Common myeloid progenitor, CD34-positive (primary cell): ENCODE measurements around the gene FLT4.

ENCODE experiments used
- CTCF ChIA-PET: fragments of 350-600 bp; sonication (Branson Sonifier 250); formaldehyde crosslinking; loops from one replicate; lab custom pipeline; 2021; ENCODE audit warnings: antibody characterized with exemption; lab: Charles Lee
- POLR2A ChIA-PET: fragments of 350-600 bp; sonication (Branson Sonifier 250); formaldehyde crosslinking; loops from one replicate; lab custom pipeline; 2021; ENCODE audit warnings: antibody characterized with exemption; lab: Charles Lee
- DNase-seq, 3 donors: peaks; one replicate each; pipeline versions ENCODE4 v3.0.0 to v3.0.0-alpha.2; 2013
- H3K27ac ChIP-seq, 2 experiments: 1 replicate in 1 of 2; 2 replicates in 1 of 2; pipeline ENCODE4 v1.7.0; 2013; ENCODE audit warnings: inconsistent platforms in 2 of 2, low read length in 2 of 2, mild to moderate bottlenecking in 2 of 2, low read depth in 1 of 2, moderate library complexity in 1 of 2; ENCODE audit not compliant: severe bottlenecking in 2 of 2, insufficient read depth in 1 of 2, poor library complexity in 1 of 2
- H3K27me3 ChIP-seq, 5 experiments: replicated peaks in 2 of 5; 1 replicate in 3 of 5; 2 replicates in 2 of 5; pipeline versions ENCODE4 v1.6.1 to v1.7.0; 2013; ENCODE audit warnings: low read length in 4 of 5, mild to moderate bottlenecking in 2 of 5, moderate library complexity in 2 of 5, inconsistent platforms in 1 of 5; ENCODE audit not compliant: insufficient read depth in 5 of 5, control insufficient read depth in 4 of 5
- H3K36me3 ChIP-seq, 4 experiments: 1 replicate in 2 of 4; 2 replicates in 2 of 4; pipeline versions ENCODE4 v1.6.1 to v1.7.0; 2013; ENCODE audit warnings: low read length in 3 of 4, control low read depth in 1 of 4, mild to moderate bottlenecking in 1 of 4; ENCODE audit not compliant: control insufficient read depth in 4 of 4, insufficient read depth in 4 of 4
- H3K4me1 ChIP-seq, 4 experiments: 1 replicate in 3 of 4; 2 replicates in 1 of 4; pipeline versions ENCODE4 v1.6.1 to v1.7.1; 2013; ENCODE audit warnings: low read length in 3 of 4, mild to moderate bottlenecking in 3 of 4, control low read depth in 1 of 4, inconsistent platforms in 1 of 4, moderate library complexity in 1 of 4; ENCODE audit not compliant: control insufficient read depth in 4 of 4, insufficient read depth in 4 of 4; ENCODE audit errors: control extremely low read depth in 1 of 4
- H3K4me3 ChIP-seq, 7 experiments: 1 replicate in 4 of 7; 2 replicates in 3 of 7; pipeline versions ENCODE4 v1.5.1 to v1.7.0; 2013; ENCODE audit warnings: mild to moderate bottlenecking in 7 of 7, low read length in 6 of 7, moderate library complexity in 6 of 7, inconsistent platforms in 2 of 7, low read depth in 2 of 7, control low read depth in 1 of 7; ENCODE audit not compliant: insufficient read depth in 4 of 7, control insufficient read depth in 1 of 7; ENCODE audit errors: extremely low read depth in 1 of 7
- H3K9me3 ChIP-seq, 5 experiments: 1 replicate in 4 of 5; 2 replicates in 1 of 5; pipeline versions ENCODE4 v1.6.1 to v1.7.1; 2013; ENCODE audit warnings: low read length in 4 of 5, mild to moderate bottlenecking in 2 of 5, inconsistent platforms in 1 of 5, low read depth in 1 of 5, moderate library complexity in 1 of 5; ENCODE audit not compliant: control insufficient read depth in 4 of 5, insufficient read depth in 2 of 5; ENCODE audit errors: control extremely low read depth in 1 of 5
- WGBS: methylation state at CpG from one replicate; pipeline ENCODE4 v1.1.5; 2013; ENCODE audit not compliant: insufficient coverage; 5-methylcytosine and 5-hydroxymethylcytosine counted together

Gene FLT4

DNA sequence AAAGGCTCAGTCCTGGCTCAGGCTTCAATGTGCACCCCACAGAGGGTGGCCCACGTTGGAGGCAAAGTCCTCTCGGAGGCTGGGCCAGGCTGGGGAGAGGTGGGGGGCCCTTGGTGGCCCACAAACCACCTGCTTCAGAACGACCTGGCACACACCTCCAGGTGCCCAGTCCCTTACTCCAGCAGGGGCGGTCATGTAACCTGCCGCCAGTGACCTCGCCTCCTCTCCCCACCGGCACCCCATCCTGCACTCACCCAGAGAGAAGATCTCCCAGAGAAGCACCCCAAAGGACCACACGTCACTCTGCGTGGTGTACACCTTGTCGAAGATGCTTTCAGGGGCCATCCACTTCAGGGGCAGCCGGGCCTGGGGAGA is 35.6 kb downstream of the FLT4 start:
- Histone ChIP-seq H3K27ac (no peak overlapping the region), H3K9me3 (no peaks in the 10 kb centered on the region), H3K27me3 (peaks cover 0 to 9% (median 0%) of the 10 kb centered on the region in 5 experiments), H3K4me3 (no peak overlapping the region), H3K36me3 (no peaks in the 10 kb centered on the region), H3K4me1 (no peaks in the 10 kb centered on the region)
- CTCF ChIA-PET = no interaction called here
- DNase-seq = no peak
- POLR2A ChIA-PET = no interaction called here
- 93% methylated on average over 11 of the region's 11 CpGs for WGBS

GRCh38 chr5:180613188-180613813 is 36.1 kb downstream of the FLT4 start:
- DNase-seq = no peak
- CTCF ChIA-PET = no interaction called here
- 91% methylated on average over 15 of the region's 19 CpGs for WGBS
- Histone ChIP-seq H3K4me1 (no peaks in the 10 kb centered on the region), H3K27ac (no peak overlapping the region), H3K36me3 (no peaks in the 10 kb centered on the region), H3K4me3 (no peak overlapping the region), H3K27me3 (peaks cover 0 to 4% (median 0%) of the 10 kb centered on the region in 5 experiments), H3K9me3 (no peaks in the 10 kb centered on the region)
- POLR2A ChIA-PET = no interaction called here

DNA sequence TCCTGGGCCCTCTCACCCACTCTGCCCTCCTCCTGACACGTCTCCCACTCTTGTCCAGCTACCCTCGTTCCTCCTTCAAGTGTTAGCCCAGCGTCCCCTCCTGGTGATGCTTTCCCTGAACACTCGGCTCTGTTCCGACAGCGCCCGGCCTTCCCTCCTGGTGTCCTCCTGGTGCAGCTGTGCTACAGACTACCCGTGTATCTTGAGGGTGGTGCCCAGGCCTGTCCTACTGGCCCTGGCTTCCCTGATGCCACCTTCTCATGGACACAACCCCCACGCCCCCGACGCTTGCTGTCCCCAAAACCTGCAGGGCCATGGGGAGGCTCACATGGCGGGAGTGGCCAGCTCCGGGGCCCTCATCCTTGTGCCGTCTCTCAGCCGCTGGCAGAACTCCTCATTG is 36.7 kb downstream of the FLT4 start:
- ChIA-PET POLR2A (no interaction called here), CTCF (no interaction called here)
- DNase-seq = no peak
- H3K4me3 ChIP-seq = no peak overlapping the region
- H3K27ac ChIP-seq = no peak overlapping the region
- WGBS = 93% methylated on average over 10 of the region's 15 CpGs
- H3K27me3 ChIP-seq = peaks cover 0 to 3% (median 0%) of the 10 kb centered on the region in 5 experiments
- no peaks in the 10 kb centered on the region for H3K9me3 ChIP-seq
- no peaks in the 10 kb centered on the region for H3K4me1 ChIP-seq
- H3K36me3 ChIP-seq = no peaks in the 10 kb centered on the region

GRCh38 chr5:180611140-180611850 is 38.1 kb downstream of the FLT4 start:
- Histone ChIP-seq H3K9me3 (no peaks in the 10 kb centered on the region), H3K27me3 (no peaks in the 10 kb centered on the region), H3K4me1 (no peaks in the 10 kb centered on the region), H3K36me3 (no peaks in the 10 kb centered on the region), H3K27ac (no peak overlapping the region), H3K4me3 (no peak overlapping the region)
- no peak for DNase-seq
- ChIA-PET POLR2A (no interaction called here), CTCF (interaction anchor here (0.9 to 1.6 kb wide), 2 partner anchors 8 to 12 kb away, joined by 3 to 4 read pairs; no protein-coding TSS in a partner anchor)
- 95% methylated on average over 18 of the region's 30 CpGs for WGBS

GRCh38 chr5:180609817-180610550 is 39.4 kb downstream of the FLT4 start:
- no peaks in the 10 kb centered on the region for H3K27me3 ChIP-seq
- ChIA-PET CTCF (no interaction called here), POLR2A (no interaction called here)
- H3K4me3 ChIP-seq = no peak overlapping the region
- H3K4me1 ChIP-seq = no peaks in the 10 kb centered on the region
- no peak for DNase-seq
- H3K27ac ChIP-seq = no peak overlapping the region
- H3K36me3 ChIP-seq = no peaks in the 10 kb centered on the region
- no peaks in the 10 kb centered on the region for H3K9me3 ChIP-seq
- 92% methylated on average over 15 of the region's 23 CpGs for WGBS

DNA sequence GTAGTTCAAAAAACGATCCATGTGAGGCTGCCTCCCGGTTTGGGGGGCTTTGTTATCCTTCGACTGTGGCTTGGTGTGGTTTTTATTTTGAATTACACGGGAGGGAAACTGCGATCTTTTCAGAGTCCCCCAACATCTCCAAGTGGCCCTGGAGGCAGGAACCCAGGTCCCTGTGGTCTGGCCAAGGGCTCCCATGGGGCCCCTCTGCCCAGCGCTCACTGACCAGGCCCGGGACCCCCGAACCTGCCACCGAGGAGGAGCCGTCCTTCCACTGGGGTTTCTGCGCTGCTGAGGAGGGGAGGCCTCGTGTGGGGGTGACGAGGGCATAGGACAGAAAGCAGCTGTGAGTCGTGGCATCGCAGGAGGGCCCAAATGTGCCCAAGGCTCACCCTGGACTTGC is 40.0 kb downstream of the FLT4 start:
- ChIA-PET POLR2A (no interaction called here), CTCF (interaction anchor here (1.0 kb wide), 1 partner anchor 86 kb away, joined by 3 read pairs; no protein-coding TSS in a partner anchor)
- DNase-seq = no peak
- no peak overlapping the region for H3K27ac ChIP-seq
- no peaks in the 10 kb centered on the region for H3K27me3 ChIP-seq
- H3K4me3 ChIP-seq = no peak overlapping the region
- H3K36me3 ChIP-seq = no peaks in the 10 kb centered on the region
- no peaks in the 10 kb centered on the region for H3K9me3 ChIP-seq
- WGBS = 98% methylated on average over 15 of the region's 15 CpGs
- H3K4me1 ChIP-seq = no peaks in the 10 kb centered on the region
